GM23248 (cell line): ENCODE data around the gene SNF8. TPM values are rescaled to one million over a fixed set of nuclear protein-coding genes. Genes with fewer than 3 reads are reported as not detected.
A peak's percentile ranks its signal among the peaks of the same experiment; 100 is the strongest.

ENCODE experiments used
- DNase-seq: peaks from one replicate; pipeline ENCODE4 v3.0.0-alpha.2; 2015
- H2AFZ ChIP-seq: fragments of 200-600 bp; sonication (generic); 2 replicates; pipeline ENCODE4 v1.6.1; 2016; ENCODE audit warnings: antibody characterized with exemption
- H3F3A ChIP-seq: fragments of 200-600 bp; sonication (generic); 2 replicates; pipeline ENCODE4 v1.6.1; 2016; ENCODE audit warnings: mild to moderate bottlenecking, antibody characterized with exemption, mixed run types; ENCODE audit not compliant: insufficient read depth
- H3K27ac ChIP-seq: fragments of 200-600 bp; sonication (generic); 2 replicates; pipeline ENCODE4 v1.5.1; 2016; ENCODE audit warnings: mild to moderate bottlenecking
- H3K27me3 ChIP-seq: fragments of 200-600 bp; sonication (generic); replicated peaks from 2 replicates; pipeline ENCODE4 v1.6.1; 2016; ENCODE audit warnings: mild to moderate bottlenecking; ENCODE audit not compliant: insufficient read depth
- H3K36me3 ChIP-seq: fragments of 200-600 bp; sonication (generic); 2 replicates; pipeline ENCODE4 v1.6.1; 2016; ENCODE audit warnings: low read depth, mild to moderate bottlenecking
- H3K4me1 ChIP-seq: fragments of 200-600 bp; sonication (generic); 2 replicates; pipeline ENCODE4 v1.6.1; 2016; ENCODE audit warnings: mild to moderate bottlenecking; ENCODE audit not compliant: insufficient read depth
- H3K4me2 ChIP-seq: fragments of 200-600 bp; sonication (generic); one replicate; pipeline ENCODE4 v1.6.1; 2016; ENCODE audit warnings: mild to moderate bottlenecking; ENCODE audit not compliant: unreplicated experiment
- H3K4me3 ChIP-seq: fragments of 200-600 bp; sonication (generic); 2 replicates; pipeline ENCODE4 v1.5.1; 2016; ENCODE audit warnings: mild to moderate bottlenecking
- H3K79me2 ChIP-seq: fragments of 200-600 bp; sonication (generic); 2 replicates; pipeline ENCODE4 v1.6.1; 2016; ENCODE audit warnings: mild to moderate bottlenecking; ENCODE audit not compliant: insufficient read depth
- H3K9ac ChIP-seq: fragments of 200-600 bp; sonication (generic); 2 replicates; pipeline ENCODE4 v1.6.1; 2016; ENCODE audit warnings: mild to moderate bottlenecking
- H3K9me2 ChIP-seq: fragments of 200-600 bp; sonication (generic); 2 replicates; pipeline ENCODE4 v1.6.1; 2016; ENCODE audit warnings: mixed run types, mild to moderate bottlenecking, moderate library complexity; ENCODE audit not compliant: insufficient read depth
- H3K9me3 ChIP-seq: fragments of 200-600 bp; sonication (generic); one replicate; pipeline ENCODE4 v1.6.1; 2017; ENCODE audit warnings: low read depth
- H4K20me1 ChIP-seq: fragments of 200-600 bp; sonication (generic); 2 replicates; pipeline ENCODE4 v1.6.0; 2016; ENCODE audit not compliant: insufficient read depth
- EZH2 ChIP-seq: fragments of 200-600 bp; sonication (generic); IDR thresholded peaks from 2 replicates; pipeline ENCODE4 v1.6.1; 2018; ENCODE audit warnings: antibody characterized with exemption, mild to moderate bottlenecking; ENCODE audit not compliant: insufficient read depth, poor library complexity, severe bottlenecking
- EZH2phosphoT487 ChIP-seq: fragments of 200-600 bp; sonication (generic); IDR thresholded peaks from 2 replicates; pipeline ENCODE4 v1.6.1; 2018; ENCODE audit warnings: antibody characterized with exemption, moderate library complexity, mild to moderate bottlenecking, low read depth; ENCODE audit not compliant: insufficient read depth
- WGBS, 2 experiments: methylation state at CpG; one replicate each; pipeline ENCODE4 v1.1.6; 2015 to 2017; ENCODE audit warnings: low lambda C conversion rate in 2 of 2, low coverage in 1 of 2; ENCODE audit errors: missing lambda C conversion rate in 2 of 2; 5-methylcytosine and 5-hydroxymethylcytosine counted together
- in situ Hi-C: fragments of 300-500 bp; cut with MboI; formaldehyde crosslinking; loops from 2 replicates; pipeline ENCODE4 v1.15.0; 2020
- polyA plus RNA-seq: library from polyadenylated mRNA; unstranded; fragments of >200 nt; fragmentation: Nextera tagmentation; extraction: Ambion mirVana; gene quantifications from 2 replicates; pipeline ENCODE4 v1.2.1, GENCODE V29; 2016
- total RNA-seq: library from RNA; depleted of rRNA; stranded (reverse); fragments of >200 nt; shearing (Covaris generic); gene quantifications from 2 replicates; pipeline ENCODE4 v1.2.3, GENCODE V29; 2014; rRNA removed

Gene SNF8
- total RNA-seq, result 81.6 and 94.9 TPM in 2 replicates
- 176 and 179 TPM in 2 replicates for polyA plus RNA-seq

GRCh38 chr17:48944515-48945260, at the start of gene SNF8:
Gene SNF8, minus strand, starts transcription at chr17:48944842. Its CDS starts 108 bp downstream, at chr17:48944734.
- TF ChIP-seq EZH2phosphoT487 (no peak), EZH2 (no peak)
- Histone ChIP-seq H3K4me3 (peak within 1 kb of the TSS; percentile 92), H3K79me2 (peaks cover 36% of the 10 kb centered on the region), H3K27ac (peak within 1 kb of the TSS; percentile 87), H3K9me2 (no peaks in the 10 kb centered on the region), H2AFZ (peak within 1 kb of the TSS; percentile 94), H3F3A (no peaks in the 10 kb centered on the region), H3K9ac (peak within 1 kb of the TSS; percentile 92), H3K27me3 (no peaks in the 10 kb centered on the region), H4K20me1 (no peaks in the 10 kb centered on the region), H3K4me1 (peaks cover 13% of the 10 kb centered on the region; the same call in 1 of the 2 replicates), H3K36me3 (peaks cover 5% of the 10 kb centered on the region; the same call in 1 of the 2 replicates), H3K4me2 (peak within 1 kb of the TSS; percentile 99), H3K9me3 (no peaks in the 10 kb centered on the region)
- in situ Hi-C loops, result no loop called here
- DNase-seq, result peak; percentile 96
- WGBS, 2 experiments, result 3 to 4% methylated on average over 42 to 49 of the region's 55 CpGs

- H3K36me3 ChIP-seq, result no peaks in the 10 kb centered on the region
- no peak overlapping the region for H3K27ac ChIP-seq
- H3K9ac ChIP-seq, result no peak overlapping the region
- no peaks in the 10 kb centered on the region for H3K9me3 ChIP-seq
- peaks cover 72% of the 10 kb centered on the region for H3K27me3 ChIP-seq
- no peak for DNase-seq
- in situ Hi-C loops, result no loop called here
- H3F3A ChIP-seq, result 0 out of 2 replicates have a peak, but pooled peaks cover 7% of the 10 kb centered on the region
- no peak for TF ChIP-seq EZH2phosphoT487
- TF ChIP-seq EZH2, result no peak
- no peaks in the 10 kb centered on the region for H4K20me1 ChIP-seq
- H3K4me2 ChIP-seq, result no peak overlapping the region
- peaks cover 14% of the 10 kb centered on the region for H3K79me2 ChIP-seq
- H2AFZ ChIP-seq, result no peak overlapping the region
- H3K4me1 ChIP-seq, result no peaks in the 10 kb centered on the region
- H3K9me2 ChIP-seq, result no peaks in the 10 kb centered on the region
- no peak overlapping the region for H3K4me3 ChIP-seq
These were observed 49.3 kb upstream of the SNF8 start for GRCh38 chr17:48993951-48994350.

GRCh38 chr17:48993305-48993704, 48.7 kb upstream of the SNF8 start:
- H3K4me2 ChIP-seq, result no peak overlapping the region
- H3K79me2 ChIP-seq, result peaks cover 8% of the 10 kb centered on the region; the same call in 1 of the 2 replicates
- TF ChIP-seq EZH2phosphoT487 (no peak), EZH2 (peak; percentile 25)
- no peak for DNase-seq
- H3F3A ChIP-seq, result 0 out of 2 replicates have a peak, but pooled peaks cover 7% of the 10 kb centered on the region
- H3K36me3 ChIP-seq, result no peaks in the 10 kb centered on the region
- in situ Hi-C loops, result no loop called here
- H3K4me3 ChIP-seq, result no peak overlapping the region
- no peaks in the 10 kb centered on the region for H3K9me3 ChIP-seq
- no peaks in the 10 kb centered on the region for H3K9me2 ChIP-seq
- peaks cover 72% of the 10 kb centered on the region for H3K27me3 ChIP-seq
- no peak overlapping the region for H3K9ac ChIP-seq
- H3K4me1 ChIP-seq, result no peaks in the 10 kb centered on the region
- H4K20me1 ChIP-seq, result no peaks in the 10 kb centered on the region
- H3K27ac ChIP-seq, result no peak overlapping the region
- H2AFZ ChIP-seq, result no peak overlapping the region

GRCh38 chr17:48992444-48992843, 47.8 kb upstream of the SNF8 start:
- no peak for DNase-seq
- 69 to 72% methylated on average over 2 of the region's 2 CpGs for WGBS, 2 experiments
- in situ Hi-C loops, result no loop called here
- Histone ChIP-seq H3K9ac (no peak overlapping the region), H3K4me1 (no peaks in the 10 kb centered on the region), H3K4me3 (no peak overlapping the region), H3K79me2 (no peaks in the 10 kb centered on the region), H3K9me2 (no peaks in the 10 kb centered on the region), H3K27me3 (peaks cover 76% of the 10 kb centered on the region), H3K36me3 (no peaks in the 10 kb centered on the region), H4K20me1 (no peaks in the 10 kb centered on the region), H3K27ac (no peak overlapping the region), H2AFZ (no peak overlapping the region), H3K9me3 (no peaks in the 10 kb centered on the region), H3K4me2 (no peak overlapping the region), H3F3A (0 out of 2 replicates have a peak, but pooled peaks cover 7% of the 10 kb centered on the region)
- TF ChIP-seq EZH2phosphoT487 (no peak), EZH2 (no peak)
